ENCODE results near the gene MLST8.
A peak's percentile ranks its signal among the peaks of the same experiment; 100 is the strongest.

Gene MLST8

DNA sequence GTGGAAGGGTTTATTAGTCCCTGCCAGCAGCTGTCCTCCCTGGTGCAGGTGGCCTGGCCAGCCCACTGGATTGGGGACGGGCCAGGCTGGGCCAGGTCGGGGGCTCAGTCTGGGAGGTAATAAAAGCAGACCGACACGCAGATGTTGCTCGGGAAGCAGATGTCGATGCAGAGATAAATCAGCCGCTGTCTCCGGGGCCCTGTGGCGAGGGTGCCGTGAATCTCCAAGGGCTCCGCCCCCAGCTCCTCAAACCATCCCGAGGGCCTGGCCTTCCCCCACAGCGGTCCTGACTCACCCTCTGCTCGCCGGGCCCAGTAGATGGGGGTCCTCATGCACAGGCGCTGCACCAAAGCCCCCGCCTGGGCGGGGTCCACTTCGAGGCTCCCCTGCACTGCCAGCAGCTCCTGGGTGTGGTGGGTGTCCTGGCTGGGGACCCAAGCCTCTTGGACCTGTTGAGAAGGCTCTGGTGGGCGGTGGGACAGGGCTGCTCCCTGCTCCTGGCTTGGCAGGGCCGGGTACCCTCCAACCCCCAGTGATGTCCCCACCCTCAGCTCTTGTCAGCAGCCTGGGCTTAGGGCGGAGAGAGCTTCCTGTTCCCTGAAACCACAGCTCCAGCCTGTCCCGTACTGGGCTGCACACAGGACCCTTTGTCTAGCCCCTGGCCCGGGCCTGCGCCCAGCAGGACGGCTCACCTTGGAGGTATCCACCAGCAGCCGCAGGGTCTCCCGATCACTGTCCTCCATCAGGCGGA is 4.2 kb downstream of the MLST8 start:
- DNase-seq: no peak

DNA sequence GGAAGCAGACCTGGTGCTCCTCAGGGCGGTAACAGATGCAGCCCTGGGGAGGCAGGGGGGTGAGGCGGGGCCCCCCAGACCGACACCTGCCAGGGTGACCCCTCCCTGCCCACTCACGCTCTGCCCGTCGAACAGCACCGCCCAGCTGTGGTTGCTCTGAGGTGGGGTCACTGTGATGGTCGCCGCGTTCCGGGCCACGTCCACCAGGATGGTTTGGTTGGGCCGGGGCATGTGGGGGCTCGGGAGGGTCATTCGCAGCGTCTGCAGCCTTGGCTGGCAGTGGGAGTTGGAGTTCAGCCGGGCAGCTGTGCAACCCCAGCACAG is 4.7 kb downstream of the MLST8 start:
- no peak for DNase-seq

DNA sequence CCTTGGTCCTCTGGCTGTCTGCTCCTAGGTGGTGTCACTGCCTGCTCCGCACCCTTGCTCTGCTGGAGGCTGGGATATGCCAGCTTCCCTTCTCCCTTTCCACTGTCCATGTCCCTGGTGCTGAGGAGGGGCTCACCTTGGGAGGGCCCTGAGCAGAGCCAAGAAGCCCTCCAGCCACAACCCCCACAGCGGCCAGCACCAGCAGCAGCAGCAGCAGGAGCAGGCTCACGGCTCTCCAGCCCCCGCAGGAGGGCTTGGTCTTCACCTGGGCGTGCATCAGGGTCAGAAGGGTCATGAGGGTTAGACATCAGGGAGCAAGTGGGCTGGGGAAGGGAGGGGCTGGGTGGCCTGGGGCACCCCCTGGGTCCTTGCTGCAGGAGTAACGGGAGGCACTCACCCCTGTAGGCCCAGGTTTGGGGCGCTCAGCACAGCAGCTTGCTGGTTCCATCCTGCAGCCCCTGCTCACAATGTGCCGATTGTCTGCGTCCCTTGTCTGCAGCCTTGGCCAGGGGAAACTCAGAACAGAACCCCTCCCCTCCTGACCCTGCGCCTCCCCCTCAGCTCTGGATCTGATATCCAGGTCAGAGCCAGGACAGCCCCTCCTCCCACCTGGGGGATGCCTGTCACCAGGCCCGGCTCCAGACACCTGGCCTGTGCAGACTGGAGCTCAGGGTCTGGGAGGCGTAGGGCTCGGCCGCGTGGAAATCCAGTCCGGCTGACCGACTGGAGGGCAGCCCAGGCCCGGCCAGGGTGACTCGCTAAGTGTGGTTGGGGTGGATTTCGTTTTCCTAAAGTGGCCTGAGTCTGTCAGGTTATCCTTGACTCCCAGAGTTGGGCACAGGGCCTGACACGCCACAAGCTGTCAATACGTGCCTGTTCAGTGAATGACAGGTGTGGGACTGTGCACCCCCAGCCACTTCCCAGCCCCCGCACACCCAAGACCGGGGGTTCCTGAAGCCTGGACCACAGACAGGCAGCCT is 5.4 kb downstream of the MLST8 start, which contains the start of gene BRICD5:
TSS of gene BRICD5 (minus strand) at position 478 of the 980 bp plus-strand sequence. CDS start at position 448, 30 bp downstream.
- DNase-seq: no peak

DNA sequence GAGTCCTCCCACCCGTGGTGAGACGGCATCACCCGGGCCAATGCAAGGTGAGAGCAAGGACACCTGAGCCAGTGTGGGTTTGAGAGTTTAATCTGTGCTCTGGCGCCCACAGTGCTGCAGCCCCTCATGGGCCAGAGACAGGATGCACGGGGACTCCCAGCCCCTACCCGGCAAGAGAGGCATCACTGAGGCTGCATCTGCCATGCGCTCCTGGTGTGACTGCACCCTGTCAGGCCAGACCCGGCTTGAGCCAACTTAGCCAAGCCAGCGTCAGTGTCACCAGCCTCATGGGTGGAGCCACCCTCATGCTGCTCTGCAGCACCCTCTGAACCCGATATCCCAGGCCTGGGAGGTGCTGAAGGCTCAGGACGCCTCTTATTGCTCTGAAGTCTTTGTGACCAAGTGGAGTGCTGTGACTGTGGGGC is 6.7 kb downstream of the MLST8 start:
- no peak for DNase-seq

DNA sequence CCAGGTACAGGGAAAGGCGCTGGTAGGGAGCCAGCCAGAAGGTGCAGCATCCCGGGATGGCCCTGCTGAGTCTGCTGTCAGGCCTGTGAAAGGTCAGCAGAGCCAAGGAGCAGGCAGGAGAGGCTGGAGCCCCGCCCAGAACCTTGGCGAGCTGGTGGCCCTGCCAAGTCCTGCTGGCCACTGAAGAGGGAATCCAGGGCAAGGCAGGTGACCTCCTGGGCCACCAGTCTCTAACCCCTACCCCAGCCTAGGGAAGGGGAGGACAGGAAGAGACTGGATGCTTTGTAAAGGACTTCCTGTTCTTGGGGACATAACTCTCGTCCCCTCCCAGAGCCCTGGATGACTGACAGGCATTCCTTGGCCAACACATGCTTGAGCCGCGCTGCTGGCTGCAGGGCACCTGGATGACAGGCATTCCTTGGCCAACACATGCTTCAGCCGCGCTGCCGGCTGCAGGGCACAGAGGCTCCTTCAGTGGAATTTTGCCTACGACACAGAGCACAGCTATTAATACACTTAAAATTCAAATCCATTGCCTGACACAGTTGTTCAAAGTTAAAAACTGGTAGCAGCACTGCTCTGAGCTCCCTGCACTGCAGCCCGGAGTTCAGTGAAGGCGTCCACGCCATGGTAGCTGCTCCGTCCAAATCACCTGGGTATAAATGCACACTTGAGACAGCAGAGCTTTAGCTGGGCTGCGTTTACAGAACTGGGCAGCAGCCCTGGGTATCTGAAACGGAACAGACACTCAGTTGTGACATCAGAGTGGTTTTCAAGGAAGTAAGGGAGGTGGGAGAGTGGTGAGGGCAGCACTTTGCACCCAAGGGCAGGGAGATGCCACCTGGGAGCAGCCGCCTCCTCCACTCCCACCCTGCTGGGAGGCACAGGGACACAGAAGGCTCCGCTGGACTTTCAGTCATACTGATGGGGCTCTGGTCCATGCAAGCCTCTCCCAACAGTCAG is 7.4 kb downstream of the MLST8 start:
- peak; percentile 50 to 61 (median 56) for DNase-seq

DNA sequence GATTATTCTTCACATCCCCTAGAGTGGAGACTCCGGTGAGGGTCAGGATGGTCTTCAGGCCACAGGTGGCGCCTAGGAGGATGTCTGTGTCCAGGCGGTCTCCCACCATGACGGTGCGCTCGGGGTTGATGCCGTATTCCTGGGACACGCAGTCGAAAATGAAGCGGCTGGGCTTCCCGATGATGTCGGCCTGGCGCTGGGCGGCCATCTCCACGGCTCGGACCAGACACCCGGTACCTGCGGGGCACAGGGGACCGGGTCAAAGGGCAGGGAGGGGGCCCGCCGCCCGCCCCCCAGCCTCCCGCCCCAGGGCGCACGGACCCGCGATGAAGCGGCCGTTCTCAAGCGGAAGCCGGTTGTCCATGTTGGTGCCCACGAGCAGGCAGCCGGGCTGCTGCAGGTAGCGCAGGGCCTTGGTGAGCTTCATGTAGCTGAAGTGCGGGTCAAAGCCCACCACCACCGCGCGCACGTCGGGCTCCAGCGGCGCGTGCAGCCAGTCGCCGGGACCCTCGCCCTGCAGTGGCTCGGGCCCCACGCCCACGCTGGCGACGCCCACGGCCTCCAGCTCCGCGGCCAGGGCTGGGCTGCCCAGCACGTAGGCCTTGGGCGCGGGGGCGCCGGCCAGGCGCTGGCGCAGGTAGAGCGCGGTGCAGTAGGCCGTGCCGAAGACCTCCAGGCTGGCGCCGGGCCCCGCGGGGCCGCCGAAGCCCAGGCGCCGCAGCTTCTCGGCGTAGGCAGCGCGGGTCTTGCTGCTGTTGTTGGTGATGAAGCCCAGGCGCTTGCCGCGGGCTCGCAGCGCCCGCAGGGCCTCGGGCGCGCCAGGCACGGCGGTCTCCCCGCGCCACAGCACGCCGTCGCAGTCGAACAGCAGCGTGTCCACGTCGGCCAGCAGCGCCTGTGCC is 8.8 kb downstream of the MLST8 start:
- peak in 1 of 3 donors; percentile 56 for DNase-seq

DNA sequence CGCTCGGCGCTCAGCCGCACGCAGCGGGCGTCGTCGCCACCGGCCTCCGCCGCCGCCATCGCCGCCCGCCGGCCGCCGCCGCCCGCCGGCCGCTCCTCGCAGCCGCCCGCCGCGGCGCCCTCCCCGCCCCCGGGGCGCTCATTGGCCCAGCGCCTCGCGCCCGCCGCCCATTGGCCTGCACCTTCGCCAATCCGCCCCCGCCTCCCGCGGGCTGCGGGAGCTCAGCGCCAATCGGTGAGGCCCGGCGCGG is 9.4 kb downstream of the MLST8 start, which contains the start of gene PGP:
TSS of gene PGP (minus strand) at position 122 of the 250 bp plus-strand sequence. CDS start at position 59, 63 bp downstream.
- DNase-seq: no peak

DNA sequence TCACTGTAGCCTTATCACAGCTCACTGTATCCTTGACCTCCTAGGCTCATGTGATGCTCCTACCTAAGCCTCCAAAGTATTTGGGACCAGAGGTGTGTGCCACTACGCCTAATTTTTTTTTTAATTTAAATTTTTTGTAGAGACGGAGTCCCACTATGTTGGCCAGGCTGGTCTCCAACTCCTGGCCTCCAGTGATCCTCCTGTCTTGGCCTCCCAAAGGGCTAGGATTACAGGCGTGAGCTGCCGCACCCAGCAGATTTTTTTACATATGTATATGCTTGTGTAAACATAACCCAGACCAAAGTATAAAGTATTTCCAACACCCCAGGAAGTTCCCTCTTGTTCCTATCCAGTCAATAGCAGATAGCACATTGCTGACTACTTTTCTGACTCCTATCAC is 11.1 kb downstream of the MLST8 start:
- no peak for DNase-seq

DNA sequence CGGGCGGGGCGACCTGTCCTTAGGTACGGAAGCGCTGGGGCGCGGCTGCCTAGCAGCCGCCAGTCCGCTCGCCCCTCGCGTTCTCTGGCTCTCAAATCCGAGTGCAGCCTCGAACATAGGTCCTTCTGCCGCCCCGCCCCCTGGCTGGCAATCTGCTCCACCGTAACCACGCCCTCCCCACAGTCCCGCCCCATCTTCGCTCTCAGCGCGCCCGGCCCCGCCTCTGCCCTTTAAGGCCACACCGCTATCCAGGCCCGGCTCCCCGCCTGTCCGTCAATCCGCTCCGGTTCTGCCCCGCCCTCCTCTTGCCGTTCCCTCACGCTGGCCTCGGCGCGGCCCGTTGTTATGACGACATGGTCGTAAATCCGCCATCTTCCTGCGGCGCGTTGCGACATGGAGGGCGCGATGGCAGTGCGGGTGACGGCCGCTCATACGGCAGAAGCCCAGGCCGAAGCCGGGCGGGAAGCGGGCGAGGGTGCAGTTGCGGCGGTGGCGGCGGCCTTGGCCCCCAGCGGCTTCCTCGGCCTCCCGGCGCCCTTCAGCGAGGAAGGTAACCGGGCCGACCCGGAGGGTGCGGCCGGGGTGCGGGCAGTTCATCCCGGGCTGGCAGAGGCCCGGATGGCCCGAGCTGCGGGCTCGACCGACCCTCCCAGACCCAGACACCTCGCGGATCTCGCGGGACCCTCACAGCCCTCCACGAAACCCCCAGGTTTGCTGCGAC is 18.1 kb downstream of the MLST8 start, which contains the start of gene E4F1:
TSS of gene E4F1 (plus strand) at position 371 of the 721 bp plus-strand sequence. CDS start at position 394, 23 bp downstream.
- peak; percentile 100 for DNase-seq

DNA sequence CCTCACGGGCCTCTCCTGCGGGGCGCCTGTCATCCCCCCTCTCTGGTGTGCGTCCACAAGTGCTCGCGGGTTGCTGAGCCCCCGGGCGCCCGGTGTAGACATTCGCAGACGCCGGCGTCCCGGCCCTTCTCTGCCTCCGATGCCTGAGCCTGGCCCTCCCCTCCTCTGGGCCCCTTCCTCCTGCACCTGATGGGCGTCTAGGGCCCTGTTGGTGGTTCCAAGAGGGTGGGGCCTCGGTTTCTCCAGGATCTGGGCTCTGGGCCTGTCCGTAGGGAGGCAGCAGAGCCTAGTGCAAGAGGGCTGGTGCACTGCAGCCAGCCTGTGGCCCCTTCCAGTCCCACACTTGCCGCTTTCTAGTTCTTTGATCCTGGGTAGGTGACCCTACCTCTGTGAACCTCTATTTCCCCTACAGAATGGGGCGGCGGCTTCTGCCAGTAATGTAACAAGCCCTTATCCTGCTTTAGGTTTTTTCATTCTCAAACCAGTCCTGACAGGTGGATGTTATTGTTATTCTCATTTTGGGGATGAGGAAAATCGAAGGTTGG is 18.8 kb downstream of the MLST8 start:
- DNase-seq: peak; percentile 49 to 71 (median 54)

DNA sequence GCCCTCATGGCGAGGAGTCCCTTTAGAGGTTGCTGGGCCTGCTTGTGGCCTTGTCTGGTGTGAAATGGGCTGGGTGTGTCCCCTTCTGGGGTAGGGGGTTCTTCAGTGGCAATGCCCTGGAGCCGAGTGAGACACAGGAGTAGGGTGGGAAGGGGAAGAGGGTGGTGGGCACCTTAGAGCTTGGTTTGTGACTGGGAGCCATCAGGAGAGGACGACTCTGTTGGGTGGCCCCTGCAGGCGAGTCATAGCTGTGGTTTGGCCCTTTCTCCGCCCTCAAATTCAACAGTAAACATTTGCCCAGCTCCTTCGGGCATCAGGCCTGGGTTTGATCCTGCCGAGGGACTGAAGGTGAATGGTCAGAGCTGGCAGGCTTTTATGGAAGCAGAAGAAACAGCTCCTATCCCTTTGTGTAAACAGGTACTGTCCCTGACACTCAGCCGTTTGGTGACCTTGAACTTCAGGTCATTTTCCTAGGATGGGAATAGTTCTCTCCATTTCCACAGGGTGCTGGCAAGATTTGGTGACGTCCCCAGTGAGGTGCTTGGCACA is 21.1 kb downstream of the MLST8 start:
- no peak for DNase-seq

DNA sequence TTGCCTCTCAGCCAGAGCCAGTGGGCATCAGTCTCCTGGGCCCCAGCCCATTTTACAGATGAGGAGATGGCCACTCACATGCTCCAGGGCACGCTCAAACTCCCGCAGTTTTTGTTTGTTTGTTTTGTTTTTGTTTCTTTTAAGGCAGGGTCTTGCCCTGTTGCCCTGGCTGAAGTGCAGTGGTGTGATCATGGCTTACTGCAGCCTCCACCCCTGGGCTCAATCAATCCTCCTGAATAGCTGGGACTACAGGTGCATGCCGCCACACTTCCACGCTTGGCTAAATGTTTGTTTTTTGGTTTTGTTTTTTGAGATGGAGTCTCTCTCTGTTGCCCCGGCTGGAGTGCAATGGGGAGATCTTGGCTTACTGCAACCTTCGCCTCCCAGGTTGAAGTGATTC is 21.7 kb downstream of the MLST8 start:
- no peak for DNase-seq

DNA sequence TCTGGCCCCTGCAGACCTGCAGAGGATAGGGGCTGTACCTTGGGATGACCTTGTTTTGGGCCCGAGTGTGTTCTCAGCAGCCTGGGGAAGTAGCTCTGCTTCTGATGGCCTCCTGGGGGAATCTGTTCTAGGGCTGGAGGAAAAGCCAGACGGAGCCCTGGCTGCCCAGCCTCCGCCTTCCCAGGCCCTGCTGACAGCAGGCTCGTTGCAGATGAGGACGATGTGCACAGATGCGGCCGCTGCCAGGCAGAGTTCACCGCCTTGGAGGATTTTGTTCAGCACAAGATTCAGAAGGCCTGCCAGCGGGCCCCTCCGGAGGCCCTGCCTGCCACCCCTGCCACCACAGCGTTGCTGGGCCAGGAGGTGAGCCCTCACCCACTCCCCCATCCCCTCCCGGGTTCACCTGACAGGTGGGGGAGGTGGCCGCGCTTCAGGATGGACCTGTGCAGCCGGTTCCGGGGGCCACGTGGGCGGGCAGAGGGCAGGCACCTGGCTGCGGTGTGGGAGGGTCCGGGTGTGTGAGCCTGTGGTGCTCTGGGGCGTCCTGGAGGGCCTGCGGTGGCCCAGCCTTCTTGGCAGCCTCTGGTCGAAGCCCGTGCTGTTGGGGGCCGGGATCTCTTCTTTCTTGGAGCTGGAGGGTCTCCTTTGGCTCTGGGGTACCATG is 23.0 kb downstream of the MLST8 start:
- DNase-seq: no peak

DNA sequence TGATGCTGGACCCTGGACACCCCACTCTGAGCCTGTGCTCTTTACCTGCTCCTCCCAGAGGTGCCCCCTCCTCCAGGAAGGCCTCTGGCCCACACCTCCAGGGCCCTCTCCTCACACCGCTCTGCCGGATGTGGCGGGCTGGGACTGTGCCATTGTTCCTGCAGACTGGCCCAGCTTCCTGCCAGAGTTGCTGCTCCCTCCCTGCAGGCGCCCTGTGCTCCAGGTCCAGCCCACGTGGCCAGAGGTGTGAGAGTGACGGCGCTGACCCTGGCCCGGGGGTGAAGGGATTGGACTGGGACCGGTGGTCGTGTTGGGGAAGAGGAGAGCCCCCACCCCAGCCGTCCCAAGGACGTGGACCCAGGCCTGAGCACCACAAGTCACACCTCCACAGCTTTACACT is 23.8 kb downstream of the MLST8 start:
- no peak for DNase-seq

DNA sequence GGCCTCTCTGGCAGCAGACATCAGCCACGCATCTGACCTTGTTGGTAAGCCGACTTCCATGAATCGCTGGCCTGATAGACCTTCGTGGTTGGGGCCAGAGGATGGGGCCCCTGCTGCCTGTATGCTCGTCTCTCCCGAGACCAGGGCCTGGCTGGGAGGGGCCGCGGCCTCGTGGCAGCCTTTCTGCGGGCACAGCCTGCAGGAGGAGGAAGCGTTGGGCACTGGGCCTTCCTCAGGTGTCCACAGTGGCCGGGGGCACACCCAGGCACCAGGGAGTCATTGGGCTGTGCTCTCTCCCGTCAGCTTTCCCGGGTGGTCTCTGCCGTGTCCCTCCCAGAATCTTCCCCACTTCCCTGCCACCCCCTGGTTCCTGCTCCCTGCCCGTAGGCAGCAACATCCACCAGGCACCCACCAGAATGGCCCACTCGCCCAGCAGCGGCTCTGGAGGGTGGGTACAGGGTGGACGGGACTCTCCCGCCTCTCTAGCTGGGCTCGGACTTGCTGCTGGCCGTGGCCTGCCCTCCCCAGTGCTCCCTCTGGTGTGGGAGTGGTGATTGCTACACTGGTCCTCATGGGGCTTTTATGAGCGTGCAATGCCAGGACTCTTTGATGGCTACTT is 24.5 kb downstream of the MLST8 start:
- DNase-seq: no peak

DNA sequence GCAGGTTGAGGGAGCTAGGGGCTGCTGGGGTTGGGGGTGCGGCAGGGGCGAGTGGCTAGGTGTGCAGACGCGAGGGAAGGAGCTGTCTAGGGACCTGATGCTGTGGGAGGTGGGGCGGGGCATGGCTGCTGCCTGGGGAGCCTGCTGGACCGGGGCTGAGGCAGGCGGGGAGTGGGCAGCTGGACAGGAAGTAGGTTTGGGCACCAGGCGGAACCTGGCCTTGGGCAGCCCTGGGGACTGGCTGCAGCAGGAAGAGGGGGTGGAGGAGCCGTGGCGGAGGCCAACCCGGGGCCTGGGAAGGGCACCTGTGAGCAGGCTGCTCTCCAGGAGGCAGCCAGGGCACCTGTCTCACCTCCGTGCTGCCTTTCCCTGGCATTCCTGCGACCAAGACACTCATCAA is 25.1 kb downstream of the MLST8 start:
- DNase-seq: no peak

DNA sequence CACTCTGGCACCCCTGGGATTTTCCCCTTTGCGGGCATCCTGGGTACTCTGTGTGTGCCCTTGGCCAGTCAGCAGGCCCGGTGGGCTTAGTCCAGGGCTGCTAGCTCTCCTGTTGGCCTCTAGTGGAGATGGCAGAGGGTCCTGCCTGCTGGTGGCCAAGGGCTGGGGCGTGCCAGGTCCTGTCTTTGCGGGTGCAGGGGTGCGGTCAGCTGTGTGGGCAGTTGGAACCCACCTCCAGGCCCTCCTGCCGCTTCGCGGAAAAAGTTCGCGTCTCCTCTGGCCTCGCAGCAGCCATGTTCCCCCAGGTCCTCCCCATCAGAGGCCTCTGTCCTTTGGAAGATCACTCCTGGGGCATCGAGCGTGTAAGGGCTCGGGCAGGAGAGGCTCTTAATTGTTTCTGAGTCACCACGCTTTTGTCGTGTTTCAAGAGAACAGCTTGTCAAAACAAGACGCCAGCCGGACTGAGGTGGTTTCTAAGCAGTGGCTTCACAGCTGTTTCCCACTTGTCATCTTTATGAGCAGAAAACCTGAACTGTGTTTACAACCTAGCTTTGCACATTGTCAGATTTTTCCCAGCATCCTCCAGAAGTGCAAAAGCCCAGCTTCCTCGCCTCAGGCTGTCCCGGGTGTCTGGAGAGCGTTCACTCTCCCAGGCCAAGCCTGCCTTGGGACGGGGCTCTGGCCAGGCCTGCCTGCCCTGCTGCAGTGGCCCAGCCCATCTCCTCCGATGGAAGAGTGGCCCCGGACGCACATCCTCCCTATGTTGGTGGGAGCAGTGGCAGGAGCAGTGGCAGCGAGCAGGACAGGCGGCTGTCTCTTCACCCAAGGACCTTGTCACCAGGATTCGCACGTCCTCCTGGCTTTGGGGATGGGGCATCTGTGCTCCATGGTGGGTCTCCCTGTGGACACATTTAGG is 26.0 kb downstream of the MLST8 start:
- DNase-seq: no peak
